Measurements from ENCODE around the gene TNFRSF19.

GRCh38 chr13:23629566-23630272 lies 59.5 kb downstream of the TNFRSF19 start:
- no peak for TF ChIP-seq CTCF (IDR thresholded peaks at IDR 0.05; ENCODE audit: insufficient read depth, low read length)
- no peak for TF ChIP-seq POLR2AphosphoS5 (IDR thresholded peaks at IDR 0.05; ENCODE audit: low read depth)
